K562 (cell line): Measurements from ENCODE around the gene KCNN4. TPM values are rescaled to one million over a fixed set of nuclear protein-coding genes. Genes with fewer than 3 reads are reported as not detected.
A peak's percentile ranks its signal among the peaks of the same experiment; 100 is the strongest.

Experiments
- ATAC-seq: fragments of 200-7000 bp; cut with Tn5 transposase; 3 replicates; pipeline ENCODE4 v1.9.1; 2020; ENCODE audit warnings: moderate library complexity
- BruUV-seq: library from RNA; stranded (reverse); fragments of 400-500 nt; replicated peaks from 2 replicates; lab custom pipeline; 2021; lab: Mats Ljungman, UMichigan
- CTCF ChIA-PET: fragments of 300-600 bp; formaldehyde crosslinking; extraction: SDS; loops from one replicate; lab custom pipeline; 2021; ENCODE audit warnings: low intra/inter-chr PET ratio; lab: Yijun Ruan, JAX
- POLR2A ChIA-PET: fragments of 300-600, 350-650 bp; sonication (Branson Sonifier 250); formaldehyde crosslinking; extraction: SDS; loops from one replicate; lab custom pipeline; 2021; ENCODE audit warnings: antibody characterized with exemption, inconsistent platforms; lab: Yijun Ruan, JAX
- DNase-seq, 4 experiments: peaks; one replicate each; pipeline versions ENCODE4 v3.0.0 to v3.0.0-alpha.2; 2011 to 2018; ENCODE audit warnings: low spot score in 3 of 4, mixed read lengths in 3 of 4; ENCODE audit errors: extremely low read depth in 1 of 4
- FAIRE-seq: peaks from 2 replicates; lab custom pipeline; 2011; peaks lifted over from hg19 to GRCh38; lab: Jason Lieb, UNC
- H2AFZ ChIP-seq: 2 replicates; pipeline ENCODE4 v1.6.0; 2011; ENCODE audit warnings: low read depth, low read length, control low read depth, inconsistent platforms
- H3K27ac ChIP-seq: fragments of 200-600 bp; 3 replicates; pipeline ENCODE4 v1.8.0; 2011; ENCODE audit warnings: low read depth, mild to moderate bottlenecking, control low read depth, inconsistent platforms, low read length, moderate library complexity, mixed read lengths; ENCODE audit errors: extremely low read depth
- H3K27me3 ChIP-seq, 2 experiments: fragments of 300-600 bp in 1 of 2; 2 replicates in 1 of 2; 3 replicates in 1 of 2; pipeline versions ENCODE4 v1.6.0 to v1.8.0; 2011; ENCODE audit warnings: inconsistent platforms in 2 of 2, low read length in 2 of 2, mild to moderate bottlenecking in 1 of 2, mixed read lengths in 1 of 2, moderate library complexity in 1 of 2; ENCODE audit not compliant: control insufficient read depth in 2 of 2, insufficient read depth in 2 of 2
- H3K36me3 ChIP-seq: fragments of 300-600 bp; 3 replicates; pipeline ENCODE4 v1.8.0; 2011; ENCODE audit warnings: mild to moderate bottlenecking, low read length, inconsistent platforms; ENCODE audit not compliant: control insufficient read depth, insufficient read depth
- H3K4me1 ChIP-seq, 2 experiments: fragments of 200-600 bp in 1 of 2; replicated peaks in 1 of 2; 2 replicates in 1 of 2; 3 replicates in 1 of 2; pipeline versions ENCODE4 v1.5.1 to v1.8.0; 2011; ENCODE audit warnings: inconsistent platforms in 2 of 2, low read length in 2 of 2, mild to moderate bottlenecking in 1 of 2, mixed read lengths in 1 of 2, moderate library complexity in 1 of 2; ENCODE audit not compliant: control insufficient read depth in 2 of 2, insufficient read depth in 2 of 2
- H3K4me2 ChIP-seq: 2 replicates; pipeline ENCODE4 v1.6.1; 2011; ENCODE audit warnings: low read length, control low read depth, inconsistent platforms, mixed read lengths; ENCODE audit not compliant: insufficient read depth
- H3K4me3 ChIP-seq: fragments of 200-600 bp; sonication (generic), shearing (Covaris generic); 2 replicates; pipeline ENCODE4 v1.5.1; 2016; ENCODE audit warnings: control low read depth, inconsistent platforms
- H3K79me2 ChIP-seq: fragments of 200-600 bp; 3 replicates; pipeline ENCODE4 v1.8.0; 2011; ENCODE audit warnings: low read length, inconsistent platforms; ENCODE audit not compliant: control insufficient read depth, insufficient read depth
- H3K9ac ChIP-seq, 2 experiments: 2 replicates each; pipeline versions ENCODE4 v1.6.0 to v1.6.1; 2011; ENCODE audit warnings: low read depth in 2 of 2, low read length in 2 of 2, control low read depth in 1 of 2, inconsistent platforms in 1 of 2, mild to moderate bottlenecking in 1 of 2, mixed read lengths in 1 of 2; ENCODE audit not compliant: insufficient read depth in 1 of 2
- H3K9me1 ChIP-seq: one replicate; pipeline ENCODE4 v1.6.0; 2011; ENCODE audit warnings: inconsistent platforms, mild to moderate bottlenecking, low read length, moderate library complexity; ENCODE audit not compliant: control insufficient read depth, insufficient read depth
- H3K9me3 ChIP-seq: replicated peaks from 2 replicates; pipeline ENCODE4 v1.5.1; 2011; ENCODE audit warnings: low read depth, low read length, inconsistent platforms; ENCODE audit not compliant: control insufficient read depth, insufficient read depth
- H4K20me1 ChIP-seq: replicated peaks from 2 replicates; pipeline ENCODE4 v1.6.1; 2011; ENCODE audit warnings: low read length, inconsistent platforms, mixed read lengths; ENCODE audit not compliant: control insufficient read depth, insufficient read depth
- BRCA1 ChIP-seq, 2 experiments: fragments of 450-650 bp in 1 of 2; sonication (generic) in 1 of 2; formaldehyde crosslinking in 1 of 2; IDR thresholded peaks; 2 replicates each; pipeline versions ENCODE4 v1.5.0 to v1.6.1; 2017 to 2020; ENCODE audit warnings: mild to moderate bottlenecking in 1 of 2, missing genetic modification reagents in 1 of 2
- DMBX1 ChIP-seq: fragments of 250-450 bp; sonication (Bioruptor Pico); IDR thresholded peaks from 2 replicates; pipeline ENCODE4 v1.8.0; 2022; ENCODE audit warnings: inconsistent platforms, mild to moderate bottlenecking, moderate library complexity, borderline replicate concordance
- HEY1 ChIP-seq: fragments of 250-450 bp; sonication (Bioruptor Pico); IDR thresholded peaks from 2 replicates; pipeline ENCODE4 v1.5.0; 2020; ENCODE audit warnings: mild to moderate bottlenecking, moderate library complexity, borderline replicate concordance
- PKNOX1 ChIP-seq: fragments of 450-650 bp; IDR thresholded peaks from 2 replicates; pipeline ENCODE4 v1.6.1; 2016
- PRDM10 ChIP-seq: fragments of 450-650 bp; IDR thresholded peaks from 2 replicates; pipeline ENCODE4 v1.6.1; 2018; ENCODE audit not compliant: partially characterized antibody
- RAD21 ChIP-seq, 2 experiments: fragments of 250-450 bp in 1 of 2; fragments of 450-650 bp in 1 of 2; sonication (Bioruptor Pico) in 1 of 2; formaldehyde crosslinking in 1 of 2; IDR thresholded peaks in 1 of 2; conservative IDR thresholded peaks in 1 of 2; 2 replicates each; pipeline versions ENCODE4 v1.4.0 to v1.8.0; 2020 to 2022; ENCODE audit warnings: mild to moderate bottlenecking in 2 of 2, moderate library complexity in 1 of 2
- RBBP5 ChIP-seq: fragments of 200-600 bp; sonication (generic); IDR thresholded peaks from 2 replicates; pipeline ENCODE4 v1.6.1; 2012; ENCODE audit warnings: borderline replicate concordance, mild to moderate bottlenecking, low read length, control low read depth, inconsistent platforms; ENCODE audit not compliant: insufficient read depth, poor library complexity, severe bottlenecking
- RBFOX2 ChIP-seq: fragments of 200-400 bp; formaldehyde crosslinking; IDR thresholded peaks from 2 replicates; pipeline ENCODE4 v1.6.1; 2017; ENCODE audit warnings: low read depth, mild to moderate bottlenecking, low read length, moderate library complexity
- RBM17 ChIP-seq: fragments of 200-400 bp; formaldehyde crosslinking; IDR thresholded peaks from 2 replicates; pipeline ENCODE4 v1.6.1; 2017; ENCODE audit warnings: low read depth, mild to moderate bottlenecking, low read length, borderline replicate concordance
- ZFX ChIP-seq: sonication (generic); formaldehyde crosslinking; IDR thresholded peaks from 2 replicates; pipeline ENCODE4 v1.8.0; 2022; ENCODE audit warnings: mild to moderate bottlenecking, missing genetic modification reagents, moderate library complexity
- WGBS: fragments of 100-300 bp; shearing (Covaris generic); methylation state at CpG from one replicate; pipeline ENCODE4 v1.1.6; 2016; ENCODE audit warnings: low coverage, mixed read lengths; ENCODE audit not compliant: insufficient coverage; ENCODE audit errors: missing lambda C conversion rate; 5-methylcytosine and 5-hydroxymethylcytosine counted together
- in situ Hi-C: fragments of 300-500 bp; cut with MboI; formaldehyde crosslinking; loops from 4 replicates; pipeline ENCODE4 v1.15.0; 2018; ENCODE audit warnings: inconsistent platforms, mixed read lengths
- intact Hi-C: fragments of 100-400 bp; cut with micrococcal nuclease; formaldehyde crosslinking; loops from 2 replicates; pipeline ENCODE4 v1.14.2; 2022
- polyA plus RNA-seq, 8 experiments: library from polyadenylated mRNA; depleted of rRNA in 4 of 8; stranded (reverse) in 5 of 8; unstranded in 3 of 8; fragments of >200 nt; fragmentation: Nextera tagmentation in 2 of 8; fragmentation: Illumina TruSeq in 1 of 8; extraction: Ambion mirVana in 2 of 8; extraction: Trizol in 1 of 8; gene quantifications; 2 replicates each; pipeline versions ENCODE4 v1.2.1 to v1.2.3, GENCODE V29; 2011 to 2014; ENCODE audit warnings: inconsistent platforms in 1 of 8, missing spikeins in 1 of 8
- total RNA-seq, 7 experiments: library from RNA; depleted of rRNA in 6 of 7; stranded (reverse); fragments of >200 nt in 6 of 7; fragmentation: Illumina TruSeq in 2 of 7; extraction: Trizol in 2 of 7; gene quantifications; 2 replicates each; pipeline versions ENCODE4 v1.2.1 to v1.2.3, GENCODE V29; 2011 to 2021; ENCODE audit warnings: low replicate concordance in 1 of 7

KCNN4 gene
- total and polyA plus RNA-seq, 9 of the 15 experiments (the other 6 are each of a cell fraction or from before 2014, with no cell fraction given), result 0.53 to 37.7 (median 25.9) TPM

- peaks cover 27 to 37% of the 10 kb centered on the region in 2 experiments for H3K4me1 ChIP-seq
- intact Hi-C loops, result loop anchor here (1.0 kb wide), 1 partner anchor 19 kb away; no protein-coding TSS in a partner anchor
- H3K9ac ChIP-seq, result peak overlapping the region in 1 of 2 experiments; percentile 70; a peak in 1 of 4 replicates
- FAIRE-seq, result no peak
- H3K4me2 ChIP-seq, result peak overlapping the region; percentile 15; the same call in 1 of the 2 replicates
- TF ChIP-seq PRDM10, result no peak
- no peak for TF ChIP-seq BRCA1 (IDR thresholded peaks at IDR 0.05)
- 0 out of 2 replicates have a peak, but pooled peaks have one; percentile 26 for TF ChIP-seq BRCA1 (CRISPR knock-in tag; IDR thresholded peaks at IDR 0.05)
- peak; percentile 28 for TF ChIP-seq RBBP5
- TF ChIP-seq PKNOX1, result no peak
- peak; percentile 5; the same call in 1 of the 2 replicates for TF ChIP-seq DMBX1
- TF ChIP-seq ZFX, result peak; percentile 35; the same call in 1 of the 2 replicates
- TF ChIP-seq RBFOX2, result 0 out of 2 replicates have a peak, but pooled peaks have one; percentile 33
- 0 out of 4 replicates have a peak, but pooled peaks of 1 of the 2 experiments have one; percentile 2 for TF ChIP-seq RAD21 (CRISPR knock-in tag; conservative IDR thresholded peaks at IDR 0.05 in 1 of 2, IDR thresholded peaks at IDR 0.05 in 1 of 2)
- no peak for TF ChIP-seq HEY1 (CRISPR knock-in tag)
- no peak for TF ChIP-seq RBM17
- no peak; the same call in 2 of the 3 replicates for ATAC-seq
- H3K9me3 ChIP-seq, result no peaks in the 10 kb centered on the region
- no peaks in the 10 kb centered on the region for H3K27me3 ChIP-seq
- peaks cover under 1% of the 10 kb centered on the region; the same call in 1 of the 3 replicates for H3K79me2 ChIP-seq
- H4K20me1 ChIP-seq, result no peaks in the 10 kb centered on the region
- BruUV-seq, result no TSS peak
- ChIA-PET CTCF (interaction anchor here (0.7 to 1.1 kb wide), 4 partner anchors 8 to 261 kb away, joined by 3 to 5 read pairs (median 4); no protein-coding TSS in a partner anchor), POLR2A (interaction anchor here (0.6 to 6.3 kb wide), 6 partner anchors 9 to 1304 kb away, joined by 3 to 50 read pairs (median 3); partner anchors contain the start of genes PLAUR and SMG9)
- in situ Hi-C loops, result no loop called here
- no peak overlapping the region for H3K4me3 ChIP-seq
- DNase-seq, result no peak
- WGBS, result 30% methylated on average over 4 of the region's 4 CpGs
- peak overlapping the region; percentile 51; the same call in 1 of the 2 replicates for H2AFZ ChIP-seq
- H3K9me1 ChIP-seq, result peaks cover 4% of the 10 kb centered on the region
- H3K27ac ChIP-seq, result 0 out of 3 replicates have a peak overlapping the region, but pooled peaks have one; percentile 25
- peaks cover 54% of the 10 kb centered on the region for H3K36me3 ChIP-seq
These were observed 14.1 kb downstream of the KCNN4 start for GRCh38 chr19:43766755-43767043.
